Bronchial epithelial cell (primary cell): ENCODE measurements around the gene SLC50A1. TPM values are rescaled to one million over a fixed set of nuclear protein-coding genes. Genes with fewer than 3 reads are reported as not detected.

Experiments used
- DNase-seq: peaks from one replicate; pipeline ENCODE4 v3.0.0-alpha.2; 2010; ENCODE audit warnings: low read depth
- FAIRE-seq: peaks from 2 replicates; lab custom pipeline; 2011; peaks lifted over from hg19 to GRCh38; lab: Jason Lieb, UNC
- H3K27me3 ChIP-seq: 2 replicates; pipeline ENCODE4 v1.5.1; 2011; ENCODE audit warnings: low read length; ENCODE audit not compliant: control insufficient read depth, insufficient read depth
- H3K36me3 ChIP-seq: 2 replicates; pipeline ENCODE4 v1.5.1; 2011; ENCODE audit warnings: low read length; ENCODE audit not compliant: control insufficient read depth, insufficient read depth
- H3K4me3 ChIP-seq: 2 replicates; pipeline ENCODE4 v1.5.1; 2011; ENCODE audit warnings: mild to moderate bottlenecking, low read depth, low read length, control low read depth
- CTCF ChIP-seq: IDR thresholded peaks from 2 replicates; pipeline ENCODE4 v1.5.1; 2011; ENCODE audit warnings: mild to moderate bottlenecking, moderate library complexity, low read length, control low read depth, inconsistent platforms; ENCODE audit not compliant: insufficient read depth, severe bottlenecking
- total RNA-seq: library from RNA; depleted of rRNA; stranded (reverse); fragments of >200 nt; gene quantifications from 2 replicates; pipeline ENCODE4 v1.2.1, GENCODE V29; 2014

The SLC50A1 gene
- total RNA-seq, 1 donor from 2014 or later = 149 TPM

- no peak for FAIRE-seq
These were observed 30.8 kb upstream of the SLC50A1 start for GRCh38 chr1:155104605-155105534.

GRCh38 chr1:155105604-155106011 lies 30.0 kb upstream of the SLC50A1 start:
- no peak for TF ChIP-seq CTCF
- Histone ChIP-seq H3K36me3 (no peaks in the 10 kb centered on the region), H3K4me3 (no peak overlapping the region), H3K27me3 (no peaks in the 10 kb centered on the region)
- no peak for DNase-seq
- no peak for FAIRE-seq

More at GRCh38 chr1:155104605-155105534, 30.8 kb upstream of the SLC50A1 start:
- Histone ChIP-seq H3K27me3 (no peaks in the 10 kb centered on the region), H3K4me3 (no peak overlapping the region), H3K36me3 (no peaks in the 10 kb centered on the region)
- TF ChIP-seq CTCF = no peak
- no peak for DNase-seq

- no peak for TF ChIP-seq CTCF
- FAIRE-seq (peak; percentile 50), DNase-seq (no peak)
- Histone ChIP-seq H3K4me3 (no peak overlapping the region), H3K36me3 (no peaks in the 10 kb centered on the region), H3K27me3 (no peaks in the 10 kb centered on the region)
These were observed 28.8 kb upstream of the SLC50A1 start for GRCh38 chr1:155106862-155107261.

GRCh38 chr1:155107309-155108264 lies 28.1 kb upstream of the SLC50A1 start:
- Histone ChIP-seq H3K27me3 (no peaks in the 10 kb centered on the region), H3K36me3 (no peaks in the 10 kb centered on the region), H3K4me3 (no peak overlapping the region)
- DNase-seq (no peak), FAIRE-seq (no peak)
- TF ChIP-seq CTCF = no peak

- H3K4me3 ChIP-seq = no peak overlapping the region
- FAIRE-seq = no peak
- no peak for TF ChIP-seq CTCF
- no peaks in the 10 kb centered on the region for H3K27me3 ChIP-seq
- no peaks in the 10 kb centered on the region for H3K36me3 ChIP-seq
- DNase-seq = no peak
These were observed 27.4 kb upstream of the SLC50A1 start for GRCh38 chr1:155108296-155108695.
